Thyroid gland (tissue), 4 donors: Measurements from ENCODE around the gene PARM1. TPM values are rescaled to one million over a fixed set of nuclear protein-coding genes. Genes with fewer than 3 reads are reported as not detected.

Source experiments
- DNase-seq, 2 donors: peaks; one replicate each; pipeline ENCODE4 v3.0.0-alpha.2; 2019
- H3K27ac ChIP-seq, 3 donors: fragments of 200-600 bp; sonication (generic); 1 replicate in 2 of 3; 2 replicates in 1 of 3; pipeline ENCODE4 v1.5.1; 2016 to 2019; ENCODE audit warnings: mild to moderate bottlenecking in 1 of 3, moderate library complexity in 1 of 3
- H3K27me3 ChIP-seq: fragments of 200-600 bp; sonication (generic); one replicate; pipeline ENCODE4 v1.5.1; 2019
- H3K36me3 ChIP-seq, 2 donors: fragments of 200-600 bp; sonication (generic); one replicate each; pipeline ENCODE4 v1.5.1; 2016 to 2019
- H3K4me1 ChIP-seq, 2 donors: fragments of 200-600 bp; sonication (generic); one replicate each; pipeline ENCODE4 v1.5.1; 2017 to 2019
- H3K4me3 ChIP-seq, 3 donors: fragments of 200-600 bp; sonication (generic); replicated peaks in 1 of 3; 1 replicate in 2 of 3; 2 replicates in 1 of 3; pipeline ENCODE4 v1.5.1; 2016; ENCODE audit warnings: mild to moderate bottlenecking in 1 of 3
- H3K9me3 ChIP-seq: fragments of 200-600 bp; sonication (generic); one replicate; pipeline ENCODE4 v1.5.1; 2017
- CTCF ChIP-seq, 6 experiments: fragments of 200-600 bp in 3 of 6; fragments of 450-650 bp in 3 of 6; sonication (generic) in 3 of 6; IDR thresholded peaks; one replicate each; pipeline ENCODE4 v1.5.1; 2016 to 2019; ENCODE audit warnings: antibody characterized with exemption in 6 of 6, mild to moderate bottlenecking in 2 of 6, inconsistent platforms in 1 of 6, moderate library complexity in 1 of 6
- POLR2A ChIP-seq, 2 donors: fragments of 450-650 bp; IDR thresholded peaks; one replicate each; pipeline ENCODE4 v1.6.1; 2017; ENCODE audit warnings: antibody characterized with exemption in 2 of 2, mild to moderate bottlenecking in 2 of 2, moderate library complexity in 1 of 2
- WGBS, 2 donors: methylation state at CpG; one replicate each; pipeline ENCODE4 v1.1.5; 2017; 5-methylcytosine and 5-hydroxymethylcytosine counted together
- intact Hi-C: fragments of 100-400 bp; cut with DNase I; formaldehyde crosslinking; loops from one replicate; pipeline ENCODE4 v1.15.1; 2023
- total RNA-seq, 4 donors: library from RNA; depleted of rRNA; stranded (reverse); fragments of >200 nt; gene quantifications; one replicate each; pipeline ENCODE4 v1.2.3, GENCODE V29; 2016

Gene PARM1
- total RNA-seq, 4 donors from 2014 or later = 319 to 575 (median 470) TPM

- Histone ChIP-seq H3K4me1 (peaks cover 8 to 9% of the 10 kb centered on the region in 2 donors), H3K27me3 (no peaks in the 10 kb centered on the region), H3K27ac (peak overlapping the region in 1 of 3 donors; percentile 53), H3K36me3 (peaks cover 6% of the 10 kb centered on the region in 2 donors), H3K9me3 (no peaks in the 10 kb centered on the region), H3K4me3 (no peak overlapping the region)
- intact Hi-C loops = no loop called here
- no peak for DNase-seq
- WGBS, 2 donors = 85 to 88% methylated on average over 2 of the region's 2 CpGs
- TF ChIP-seq CTCF (IDR thresholded peaks at IDR 0.05) (no peak), POLR2A (IDR thresholded peaks at IDR 0.05) (no peak)
These were observed 113.7 kb downstream of the PARM1 start for GRCh38 chr4:75046641-75047040.

- WGBS, 2 donors = 43 to 47% methylated on average over 9 of the region's 9 CpGs
These were observed 115.4 kb downstream of the PARM1 start for GRCh38 chr4:75048208-75048879.

GRCh38 chr4:75051431-75051830 is 118.5 kb downstream of the PARM1 start:
- H3K9me3 ChIP-seq = no peaks in the 10 kb centered on the region
- no peaks in the 10 kb centered on the region for H3K27me3 ChIP-seq
- no peak overlapping the region for H3K4me3 ChIP-seq
- 85 to 100% methylated on average over 1 of the region's 1 CpG for WGBS, 2 donors
- no peak for TF ChIP-seq POLR2A (IDR thresholded peaks at IDR 0.05)
- TF ChIP-seq CTCF (IDR thresholded peaks at IDR 0.05) = no peak
- peaks cover 3% of the 10 kb centered on the region in 2 donors for H3K36me3 ChIP-seq
- H3K4me1 ChIP-seq = peaks cover 4 to 8% of the 10 kb centered on the region in 2 donors
- no peak for DNase-seq
- no peak overlapping the region for H3K27ac ChIP-seq
- intact Hi-C loops = no loop called here

More at GRCh38 chr4:75048208-75048879, 115.4 kb downstream of the PARM1 start:
- intact Hi-C loops = no loop called here
- Histone ChIP-seq H3K4me1 (peaks cover 4 to 8% of the 10 kb centered on the region in 2 donors), H3K4me3 (no peak overlapping the region), H3K36me3 (peaks cover 6% of the 10 kb centered on the region in 2 donors), H3K27me3 (no peaks in the 10 kb centered on the region), H3K9me3 (no peaks in the 10 kb centered on the region), H3K27ac (peak overlapping the region in 2 of 3 donors; percentile 47 to 53)
- DNase-seq = peak; percentile 60 to 71
- TF ChIP-seq POLR2A (IDR thresholded peaks at IDR 0.05) (no peak), CTCF (IDR thresholded peaks at IDR 0.05) (peak in 4 of 6 experiments; percentile 46 to 53 (median 47))

- no peak for TF ChIP-seq CTCF (IDR thresholded peaks at IDR 0.05)
- TF ChIP-seq POLR2A (IDR thresholded peaks at IDR 0.05) = no peak
- Histone ChIP-seq H3K9me3 (no peaks in the 10 kb centered on the region), H3K27ac (no peak overlapping the region), H3K4me1 (peaks cover 0 to 8% of the 10 kb centered on the region in 2 donors), H3K27me3 (no peaks in the 10 kb centered on the region), H3K36me3 (no peaks in the 10 kb centered on the region), H3K4me3 (no peak overlapping the region)
- intact Hi-C loops = no loop called here
- WGBS, 2 donors = 91 to 92% methylated on average over 1 of the region's 1 CpG
- no peak for DNase-seq
These were observed 120.4 kb downstream of the PARM1 start for GRCh38 chr4:75053352-75053751.

- H3K36me3 ChIP-seq = no peaks in the 10 kb centered on the region
- H3K4me1 ChIP-seq = peaks cover 0 to 8% of the 10 kb centered on the region in 2 donors
- no peaks in the 10 kb centered on the region for H3K9me3 ChIP-seq
- 81 to 87% methylated on average over 3 of the region's 3 CpGs for WGBS, 2 donors
- H3K27me3 ChIP-seq = no peaks in the 10 kb centered on the region
- H3K4me3 ChIP-seq = no peak overlapping the region
- intact Hi-C loops = no loop called here
- DNase-seq = no peak
- no peak for TF ChIP-seq POLR2A (IDR thresholded peaks at IDR 0.05)
- no peak for TF ChIP-seq CTCF (IDR thresholded peaks at IDR 0.05)
- H3K27ac ChIP-seq = no peak overlapping the region
These were observed 121.2 kb downstream of the PARM1 start for GRCh38 chr4:75054078-75054477.
